Activated CD4-positive, alpha-beta T cell treated with anti-CD3 and anti-CD28 coated beads for 24 hours (primary cell): Measurements from ENCODE around the gene DPEP1.
"Not testable (repeated sequence)": the region's sequence is repeated elsewhere in the genome, so short reads cannot be mapped to it uniquely, and the experiment has no call there.

ENCODE experiments used
- DNase-seq, 2 donors: peaks; one replicate each; pipeline ENCODE4 v3.0.0-alpha.2; 2020; ENCODE audit warnings: low read depth in 2 of 2

DPEP1 gene

DNA sequence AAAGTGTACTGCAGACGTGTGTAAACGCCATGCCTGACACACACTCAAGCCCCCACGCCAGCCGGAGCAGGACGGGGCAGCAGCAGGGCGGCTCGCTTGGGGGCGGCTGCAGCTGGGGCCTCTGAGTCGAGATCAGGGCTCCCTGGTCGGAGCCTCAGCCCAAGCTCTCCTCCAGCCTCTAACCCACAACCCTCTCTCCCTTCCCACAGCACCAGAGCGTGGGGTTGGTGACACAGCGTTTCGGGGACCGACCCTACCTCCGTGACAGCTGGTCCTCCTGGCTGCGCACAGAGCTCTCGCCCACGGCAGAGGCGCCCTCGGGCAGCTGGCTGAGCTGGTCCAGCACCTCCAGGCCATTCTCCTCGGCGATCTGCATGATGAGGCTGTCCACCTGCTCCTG, 32.8 kb downstream of the DPEP1 start:
- no peak for DNase-seq

DNA sequence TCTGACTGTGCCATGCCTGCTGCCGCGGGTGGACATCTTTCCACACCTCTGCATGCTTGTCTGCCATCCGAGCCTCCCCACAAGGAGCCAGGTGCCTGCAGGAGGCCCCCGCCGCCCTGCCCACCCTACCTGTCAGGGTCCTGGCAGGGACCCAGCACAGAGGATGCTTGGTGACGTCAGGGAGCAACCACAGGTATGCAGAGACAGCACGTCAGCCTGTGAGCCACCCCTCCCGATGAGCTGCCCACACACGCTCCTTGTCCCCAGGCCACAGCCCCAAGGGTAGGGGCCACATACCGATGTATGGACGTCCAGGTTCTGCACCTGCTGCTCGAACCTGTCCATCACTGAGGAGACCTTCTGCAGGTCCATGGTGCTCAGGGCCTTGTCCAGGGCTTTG, 33.5 kb downstream of the DPEP1 start:
- DNase-seq = no peak

DNA sequence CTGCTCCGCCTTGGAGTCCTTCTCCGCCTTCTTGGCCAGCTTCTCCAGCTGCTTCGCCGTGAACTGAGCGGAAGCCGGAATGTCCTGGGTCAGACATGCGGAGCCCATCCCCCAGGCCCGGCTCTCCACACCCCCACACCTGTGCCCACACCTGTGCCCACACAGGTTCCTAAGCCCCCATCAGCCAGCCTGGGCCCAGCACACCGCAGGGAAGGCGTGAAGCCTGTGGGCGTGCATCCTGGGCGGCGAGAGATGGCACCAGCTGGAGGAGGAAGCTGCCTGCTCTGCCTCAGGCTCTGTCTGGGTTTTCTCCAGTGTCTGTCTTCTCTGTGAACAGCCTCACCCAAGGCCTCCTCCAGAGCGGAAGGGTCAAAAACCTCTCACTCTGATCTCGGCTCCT, 38.1 kb downstream of the DPEP1 start:
- no peak for DNase-seq

DNA sequence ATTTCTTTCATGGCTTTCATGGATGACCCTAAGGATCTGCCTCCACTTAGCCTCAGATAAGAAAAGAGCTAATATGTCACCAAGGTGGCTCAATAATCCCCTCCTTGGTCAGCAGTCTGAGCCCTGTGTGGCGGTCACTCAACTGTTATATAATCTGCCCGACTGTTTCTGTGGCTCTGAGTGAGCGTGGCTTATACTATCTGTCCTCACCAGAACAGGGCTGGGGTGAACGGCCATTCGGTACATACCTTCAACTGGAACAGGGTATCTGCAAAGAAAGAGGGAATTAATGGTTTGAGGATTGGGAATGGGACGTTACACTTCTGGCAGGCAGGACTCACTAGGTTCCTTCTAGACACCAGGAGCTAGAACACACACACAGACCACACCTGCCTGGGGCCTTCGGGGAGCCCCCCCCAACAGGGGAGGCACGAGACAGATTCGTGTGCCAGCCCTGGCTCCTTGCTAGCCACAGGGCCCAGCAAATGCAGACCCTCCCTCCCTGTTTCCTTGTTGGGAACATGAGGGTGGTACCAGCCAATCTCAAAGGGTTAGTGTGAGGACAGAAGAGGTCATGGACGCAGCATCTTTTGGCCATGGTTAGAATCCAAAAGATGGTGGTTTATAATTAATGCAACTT, 40.3 kb downstream of the DPEP1 start:
- no peak for DNase-seq

DNA sequence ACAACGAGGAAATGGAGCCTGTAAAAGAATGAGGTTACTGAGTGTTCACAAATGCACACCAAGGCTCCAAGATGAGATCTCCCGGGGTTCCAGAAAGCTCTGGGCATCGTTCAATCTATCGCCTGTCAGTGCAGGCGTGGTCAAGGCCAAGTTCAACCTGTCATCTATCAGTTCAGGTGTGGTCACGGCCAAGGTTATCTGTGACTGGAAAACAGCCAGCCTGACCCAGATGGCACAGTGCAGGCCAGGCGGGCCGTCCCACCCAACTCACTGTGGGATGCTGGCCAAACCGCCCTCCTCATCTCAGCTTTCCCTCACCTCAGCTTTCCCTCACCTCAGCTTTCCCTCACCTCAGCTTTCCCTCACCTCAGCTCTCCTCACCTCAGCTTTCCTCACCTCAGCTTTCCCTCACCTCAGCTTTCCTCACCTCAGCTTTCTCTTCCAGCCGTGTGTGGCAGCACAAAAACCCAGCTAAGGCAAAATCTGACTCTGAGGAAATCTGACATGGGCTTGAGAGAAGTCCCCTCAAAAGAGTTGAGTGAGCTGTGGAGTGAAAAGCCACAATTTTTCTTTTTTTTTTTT, 41.7 kb downstream of the DPEP1 start:
- DNase-seq = no peak

DNA sequence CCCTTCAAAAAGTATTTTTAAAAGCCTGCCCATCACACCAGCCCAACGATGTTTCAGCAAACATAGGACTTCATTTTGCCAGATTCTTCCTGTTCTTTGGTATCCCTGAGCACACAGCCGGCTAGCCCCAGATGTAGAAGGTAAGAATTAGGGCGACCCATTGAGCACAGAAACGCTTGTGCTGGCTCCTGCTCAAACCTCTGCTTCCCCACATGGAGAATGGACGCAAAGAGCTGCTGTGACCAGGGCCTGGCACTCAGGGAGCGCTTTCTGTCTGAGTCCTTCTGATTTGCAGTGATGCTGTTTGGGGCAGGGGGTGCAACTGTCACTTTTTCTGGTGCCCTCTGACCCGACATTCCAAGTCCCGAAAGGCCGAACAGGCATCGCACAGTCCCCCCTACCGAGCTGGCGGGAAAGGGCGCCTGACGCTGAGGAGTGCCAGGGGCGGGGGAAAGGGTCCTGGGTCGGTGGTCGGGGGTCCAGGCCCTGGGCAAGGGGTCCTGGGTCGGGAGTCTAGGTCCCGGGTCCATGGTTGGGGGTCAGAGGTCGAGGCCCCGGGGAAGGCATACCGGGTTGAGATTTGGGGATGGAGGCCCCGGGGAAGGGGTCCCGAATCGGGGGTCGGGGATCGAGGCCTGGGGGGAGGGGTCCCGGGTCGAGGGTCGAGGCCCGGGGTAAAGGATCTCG, 43.1 kb downstream of the DPEP1 start:
- DNase-seq = no peak

DNA sequence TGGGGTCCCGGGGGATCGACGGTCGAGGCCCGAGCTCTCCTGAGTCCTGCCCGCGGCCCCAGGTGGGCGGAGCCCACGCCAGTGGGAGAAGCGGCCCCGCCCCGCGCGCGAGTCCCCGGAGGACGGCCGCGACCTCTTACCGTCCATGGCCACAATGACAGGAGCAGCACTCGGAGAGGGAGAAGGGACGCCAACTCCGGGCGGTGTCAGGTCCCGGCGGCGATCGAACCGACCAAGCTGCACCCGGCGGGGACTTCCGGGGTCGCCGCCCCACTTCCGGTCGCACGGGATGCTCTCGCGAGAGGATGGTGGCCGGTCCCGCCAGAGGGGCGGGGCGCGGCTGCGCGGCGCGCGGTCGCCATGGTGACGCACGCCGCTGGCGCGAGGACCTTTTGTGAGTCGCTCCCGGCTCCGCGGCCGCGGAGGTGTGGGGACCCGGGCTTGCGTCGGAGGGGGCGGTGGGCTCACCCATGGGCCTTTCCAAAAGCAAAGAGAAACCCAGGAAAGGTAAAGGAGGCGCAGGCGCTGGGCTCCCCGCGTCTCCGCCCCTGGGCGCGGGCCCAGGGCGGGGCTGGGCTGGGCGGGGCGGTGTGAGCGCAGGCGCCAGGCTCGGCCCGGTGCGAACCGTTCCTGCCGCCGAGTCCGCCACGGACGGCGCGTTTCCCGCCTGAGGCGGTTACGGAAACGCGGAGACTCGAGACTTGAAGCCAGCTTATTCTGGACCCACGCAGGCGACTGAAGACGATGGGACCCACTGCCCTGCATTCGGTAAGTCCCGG, 44.2 kb downstream of the DPEP1 start, which contains the start of the genes CHMP1A and SPATA33:
Gene CHMP1A, minus strand, starts transcription at position 267 of the 779 bp plus-strand sequence. Its CDS starts 120 bp downstream, at position 147.
Gene SPATA33, plus strand, starts transcription at position 395 of the 779 bp plus-strand sequence. Its CDS starts 76 bp downstream, at position 471.
- peak; percentile 88 to 90 for DNase-seq

DNA sequence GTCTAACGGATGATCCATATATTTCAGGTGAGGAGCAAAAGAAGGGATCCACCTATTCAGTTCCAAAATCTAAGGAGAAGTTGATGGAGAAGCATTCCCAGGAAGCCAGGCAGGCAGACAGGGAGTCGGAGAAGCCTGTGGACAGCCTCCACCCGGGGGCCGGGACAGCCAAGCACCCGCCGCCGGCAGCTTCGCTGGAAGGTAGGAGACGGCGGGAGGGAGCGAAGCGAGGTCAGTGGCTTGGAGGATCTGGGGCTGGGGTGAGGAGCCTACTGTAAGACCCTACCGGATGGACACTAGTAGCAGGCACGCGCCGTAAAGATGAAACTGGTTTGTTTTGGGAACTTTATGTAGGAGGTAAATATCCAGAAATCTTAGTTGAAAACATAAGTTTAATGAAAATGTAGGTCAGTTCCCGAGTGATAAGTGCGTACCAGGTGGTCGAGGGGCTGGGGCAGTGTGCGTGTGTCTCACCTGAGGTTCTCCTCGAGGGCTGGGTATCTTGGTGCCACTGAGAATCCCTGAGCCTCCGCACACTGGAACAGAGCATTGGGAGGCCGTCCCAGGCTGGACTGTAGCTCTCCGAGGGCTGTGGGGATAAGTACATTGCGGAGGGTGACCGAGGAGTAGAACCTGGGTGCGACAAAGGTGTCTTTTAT, 44.9 kb downstream of the DPEP1 start:
- no peak for DNase-seq

DNA sequence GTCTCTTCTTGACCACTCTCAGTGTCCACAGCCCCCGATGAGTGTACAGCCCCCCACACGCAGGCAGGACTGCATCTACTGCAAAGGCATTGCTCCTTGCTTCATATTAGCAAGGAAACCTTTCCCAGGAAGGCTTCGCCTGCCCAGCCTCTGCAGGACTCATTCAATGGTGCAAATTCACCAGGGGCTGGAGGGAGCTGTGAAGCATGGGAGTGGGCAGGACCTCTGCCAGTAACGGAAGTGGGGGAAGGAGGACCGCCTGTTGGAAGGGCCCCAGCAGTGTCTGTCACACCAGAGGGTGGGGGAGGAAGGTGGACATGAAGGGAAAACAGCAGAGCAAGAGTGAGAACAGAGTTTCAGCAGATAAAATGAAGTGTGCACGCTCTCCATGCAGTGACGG, 46.7 kb downstream of the DPEP1 start:
- DNase-seq = no peak

DNA sequence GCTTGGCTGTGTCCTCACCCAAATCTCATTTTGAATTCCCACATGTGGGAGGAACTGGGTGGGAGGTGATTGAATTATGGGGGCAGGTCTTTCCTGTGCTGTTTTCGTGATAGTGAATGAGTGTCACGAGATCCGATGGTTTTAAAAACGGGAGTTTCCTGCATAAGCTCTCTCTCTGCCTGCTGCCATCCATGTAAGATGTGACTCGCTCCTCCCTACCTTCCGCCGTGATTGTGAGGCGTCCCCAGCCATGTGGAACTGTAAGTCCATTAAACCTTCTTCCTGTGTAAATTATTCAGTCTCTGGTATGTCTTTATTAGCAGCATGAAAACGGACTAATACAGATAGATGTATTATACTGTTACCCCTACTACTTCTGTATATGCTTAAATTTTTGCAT, 47.8 kb downstream of the DPEP1 start:
- DNase-seq = no peak

DNA sequence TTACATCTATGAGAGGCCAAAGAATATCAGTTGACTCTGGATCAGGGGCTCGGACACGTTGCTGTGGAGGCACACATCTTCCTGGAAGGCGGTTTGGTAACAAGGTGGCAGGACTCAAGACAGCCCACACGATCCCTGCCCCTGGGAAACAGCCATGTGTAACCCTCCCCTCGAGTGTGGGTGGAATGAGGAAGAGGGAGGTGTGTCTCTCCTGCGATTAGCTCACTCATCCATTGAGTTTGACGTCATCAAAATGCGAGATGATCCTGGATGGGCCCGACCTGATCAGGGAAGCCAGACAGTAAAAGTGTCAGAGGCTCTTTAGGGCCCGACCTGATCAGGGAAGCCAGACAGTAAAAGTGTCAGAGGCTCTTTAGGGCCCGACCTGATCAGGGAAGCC, 50.8 kb downstream of the DPEP1 start:
- not testable (repeated sequence) for DNase-seq

DNA sequence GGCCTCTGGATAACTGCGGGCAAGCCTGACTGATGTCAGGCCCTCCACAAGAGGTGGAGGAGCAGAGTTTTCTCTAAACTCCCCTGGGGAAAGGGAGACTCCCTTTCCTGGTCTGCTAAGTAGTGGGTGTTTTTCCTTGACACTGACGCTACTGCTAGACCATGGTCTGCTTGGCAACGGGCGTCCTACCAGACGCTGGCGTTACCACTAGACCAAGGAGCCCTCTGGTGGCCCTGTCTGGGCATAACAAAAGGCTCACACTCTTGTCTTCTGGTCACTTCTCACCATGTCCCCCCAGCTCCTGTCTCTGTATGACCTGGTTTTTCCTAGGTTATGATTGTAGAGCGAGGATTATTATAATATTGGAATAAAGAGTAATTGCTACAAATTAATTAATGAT, 53.6 kb downstream of the DPEP1 start:
- not testable (repeated sequence) for DNase-seq

DNA sequence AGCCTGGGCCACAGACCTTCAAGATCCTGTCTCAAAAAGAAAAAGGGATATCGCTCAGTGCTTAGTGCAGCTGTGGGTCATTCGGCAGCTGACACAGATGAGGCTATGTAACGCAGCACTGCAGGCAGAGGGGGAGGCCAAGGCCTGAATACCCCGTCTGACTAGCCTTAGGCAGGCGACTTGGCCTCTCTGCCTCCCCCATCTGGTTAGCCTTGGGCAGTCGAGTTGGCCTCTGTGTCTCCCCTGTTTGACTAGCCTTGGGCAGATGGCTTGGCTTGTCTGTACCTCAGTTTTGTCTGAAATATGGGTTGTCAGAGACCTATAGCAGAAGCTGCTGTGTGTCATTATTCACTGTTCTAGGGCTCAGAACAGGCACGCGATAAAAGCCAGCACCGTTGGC, 54.2 kb downstream of the DPEP1 start:
- DNase-seq = no peak

DNA sequence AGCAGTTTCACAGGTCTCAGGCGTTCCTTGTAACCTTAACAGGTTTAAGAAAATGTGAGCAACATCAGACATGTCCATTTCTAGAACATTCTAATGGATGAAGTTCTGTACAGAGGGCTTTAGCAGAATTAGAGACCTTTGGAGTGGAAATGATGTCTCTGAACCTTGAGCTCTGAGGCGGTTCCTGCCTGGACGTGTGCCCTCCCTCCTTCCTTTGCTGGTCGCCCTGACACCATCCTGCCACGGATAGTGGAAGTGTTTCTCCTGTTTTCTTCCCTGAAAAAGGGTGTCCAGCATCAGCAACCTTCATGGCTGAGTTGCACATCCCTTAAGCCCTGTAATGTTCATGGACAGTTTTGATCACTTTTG, 55.3 kb downstream of the DPEP1 start:
- DNase-seq = no peak

DNA sequence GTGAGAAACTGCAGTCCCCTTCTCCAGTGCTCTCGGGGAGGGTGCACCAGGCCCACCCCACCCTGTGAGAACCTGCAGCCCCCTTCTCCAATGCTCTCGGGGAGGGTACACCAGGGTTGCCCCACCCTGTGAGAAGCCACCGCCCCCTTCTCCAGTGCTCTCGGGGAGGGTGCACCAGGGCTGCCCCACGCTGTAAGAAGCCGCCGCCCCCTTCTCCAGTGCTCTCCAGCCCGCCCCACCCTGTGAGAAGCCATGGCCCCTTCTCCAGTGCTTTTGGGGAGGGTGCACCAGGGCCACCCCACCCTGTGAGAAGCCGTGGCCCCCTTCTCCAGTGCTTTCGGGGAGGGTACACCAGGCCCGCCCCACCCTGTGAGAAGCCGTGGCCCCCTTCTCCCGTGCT, 56.3 kb downstream of the DPEP1 start:
- no peak for DNase-seq

DNA sequence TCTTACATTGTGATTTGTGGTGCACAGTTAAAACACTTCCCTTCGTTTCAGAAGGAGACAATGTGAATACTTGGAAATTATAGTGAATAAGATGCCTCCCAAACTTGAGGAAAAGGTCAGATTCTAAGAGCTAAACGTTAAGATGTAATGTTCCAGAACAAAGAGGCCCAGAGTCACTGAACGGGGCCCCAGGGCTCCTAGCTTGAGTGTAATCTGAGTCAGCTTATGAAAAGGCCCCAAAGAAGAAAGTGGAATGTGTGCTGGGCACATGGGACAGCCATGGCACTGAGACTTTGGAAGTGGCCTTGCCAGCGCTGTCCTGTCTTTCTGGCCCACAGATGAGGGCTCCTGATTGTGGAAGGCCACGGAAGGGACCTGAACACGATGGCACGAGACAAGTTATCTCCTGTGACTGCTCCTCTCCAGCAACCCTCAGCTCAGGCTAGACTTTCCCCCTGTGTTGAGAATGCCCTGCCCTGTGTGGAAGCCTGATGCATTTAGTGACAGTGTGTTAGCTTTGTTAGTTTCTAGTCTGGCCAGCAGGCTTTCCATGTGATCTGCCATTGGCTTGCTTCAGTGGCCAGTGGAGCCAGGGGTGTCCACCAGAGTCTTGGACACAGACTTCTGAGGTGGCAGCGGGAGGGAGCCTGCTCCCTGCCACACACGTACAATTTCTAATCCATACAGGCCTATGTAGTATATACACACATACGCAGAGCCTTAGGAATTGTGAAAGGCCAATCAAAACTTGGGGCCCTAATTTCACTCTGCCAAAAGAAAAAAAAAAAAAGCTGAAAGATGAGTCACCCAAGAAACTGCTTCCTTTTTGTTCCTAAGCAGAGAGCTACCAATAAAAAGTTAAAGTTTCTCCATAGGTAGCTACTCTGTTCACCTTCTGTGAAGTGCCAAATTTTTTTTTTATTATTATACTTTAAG, 57.3 kb downstream of the DPEP1 start:
- no peak for DNase-seq

DNA sequence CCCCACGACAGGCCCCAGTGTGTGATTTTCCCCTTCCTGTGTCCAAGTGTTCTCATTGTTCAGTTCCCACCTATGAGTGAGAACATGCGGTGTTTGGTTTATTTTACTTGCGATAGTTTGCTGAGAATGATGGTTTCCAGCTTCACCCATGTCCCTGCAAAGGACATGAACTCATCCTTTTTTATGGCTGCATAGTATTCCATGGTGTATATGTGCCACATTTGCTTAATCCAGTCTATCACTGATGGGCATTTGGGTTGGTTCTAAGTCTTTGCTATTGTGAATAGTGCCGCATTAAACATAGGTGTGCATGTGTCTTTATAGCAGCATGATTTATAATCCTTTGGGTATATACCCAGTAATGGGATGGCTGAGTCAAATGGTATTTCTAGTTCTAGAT, 58.1 kb downstream of the DPEP1 start:
- DNase-seq = not testable (repeated sequence)

DNA sequence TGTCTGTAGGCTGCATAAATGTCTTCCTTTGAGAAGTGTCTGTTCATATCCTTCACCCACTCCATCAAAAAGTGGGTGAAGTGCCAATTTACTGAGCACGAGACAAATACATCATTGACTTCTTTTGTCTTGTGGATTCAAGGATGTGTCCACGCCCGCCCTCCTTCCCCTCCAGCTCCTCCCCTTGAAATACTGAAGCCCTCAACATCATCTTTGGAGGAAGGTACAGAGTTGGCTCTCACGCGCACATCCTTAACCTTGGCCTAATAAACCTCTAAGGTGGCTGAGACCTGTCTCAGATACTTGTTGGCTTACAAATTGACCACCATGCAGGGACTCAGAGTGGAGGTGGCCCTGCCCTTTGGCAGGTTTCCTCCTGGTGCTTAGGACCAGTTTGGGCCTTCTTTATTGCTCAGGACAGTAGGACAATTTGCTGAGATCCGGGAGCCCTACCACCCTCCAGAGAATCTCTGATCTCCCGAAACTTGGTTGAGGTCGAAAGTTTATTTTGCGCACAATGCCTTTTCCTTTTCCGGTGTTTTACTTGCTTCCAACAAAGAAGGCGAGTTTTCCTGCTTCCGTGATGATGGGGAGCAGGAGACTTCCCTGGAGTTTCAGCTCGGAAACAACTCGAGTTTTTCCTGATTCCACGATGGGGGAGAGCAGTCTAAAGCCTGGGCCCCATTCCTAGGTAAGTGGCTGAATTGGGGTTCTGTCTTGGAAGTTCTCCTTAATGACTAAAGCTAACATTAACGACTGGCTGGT, 58.9 kb downstream of the DPEP1 start:
- no peak for DNase-seq

DNA sequence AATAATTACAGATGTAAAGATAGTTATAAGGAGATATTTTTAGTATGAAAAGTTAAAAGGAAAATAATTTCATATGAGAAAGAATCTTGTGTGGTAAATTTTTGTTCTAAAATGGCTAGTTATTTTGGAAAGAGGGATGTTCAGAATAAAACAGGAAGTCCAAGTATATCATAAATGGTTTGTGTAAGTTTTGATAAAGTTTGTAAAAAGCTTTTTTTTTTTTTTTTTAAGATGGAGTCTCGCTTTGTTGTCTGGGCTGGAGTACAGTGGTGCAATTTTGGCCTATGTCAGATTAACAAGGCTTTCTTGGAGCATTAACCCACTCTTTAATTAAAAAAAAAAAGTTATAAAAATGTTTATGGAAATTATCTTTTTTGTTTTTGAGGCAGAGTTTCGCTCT, 64.8 kb downstream of the DPEP1 start:
- DNase-seq = no peak

DNA sequence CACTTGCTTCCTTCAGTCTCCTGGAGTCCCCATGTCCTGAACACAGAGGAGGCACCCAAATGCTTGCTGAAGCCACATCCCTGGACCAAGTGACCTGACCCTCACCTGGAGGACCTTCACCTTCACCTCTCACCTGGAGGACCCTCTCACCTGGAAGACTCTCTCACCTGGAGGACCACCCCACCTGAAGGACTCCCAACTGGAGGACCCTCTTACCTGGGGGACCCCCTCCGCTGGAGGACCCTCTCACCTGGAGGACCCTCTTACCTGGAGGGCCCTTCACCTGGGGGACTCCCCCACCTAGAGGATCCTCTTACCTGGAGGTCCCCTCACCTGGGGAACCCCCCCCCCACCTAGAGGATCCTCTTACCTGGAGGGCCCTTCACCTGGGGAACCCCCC, 72.5 kb downstream of the DPEP1 start:
- no peak for DNase-seq
